Right lobe of liver (tissue), 6 donors: Measurements from ENCODE around the gene LZTS3. TPM values are rescaled to one million over a fixed set of nuclear protein-coding genes. Genes with fewer than 3 reads are reported as not detected.

Experiments used
- ATAC-seq, 4 donors: fragments of 200-7000 bp; cut with Tn5 transposase; one replicate each; pipeline ENCODE4 v1.9.1; 2020; ENCODE audit warnings: mild to moderate bottlenecking in 4 of 4, moderate library complexity in 4 of 4
- DNase-seq, 3 donors: peaks; one replicate each; pipeline ENCODE4 v3.0.0-alpha.2; 2020
- H3K27ac ChIP-seq, 3 donors: fragments of 200-600 bp; one replicate each; pipeline ENCODE4 v1.8.0; 2022
- H3K27me3 ChIP-seq, 2 donors: fragments of 200-600 bp; one replicate each; pipeline ENCODE4 v1.8.0; 2022
- H3K36me3 ChIP-seq, 4 donors: fragments of 200-600 bp; sonication (generic) in 1 of 4; one replicate each; pipeline versions ENCODE4 v1.5.1 to v1.8.0; 2017 to 2022; ENCODE audit warnings: control low read depth in 1 of 4
- H3K4me1 ChIP-seq, 4 donors: fragments of 200-600 bp; sonication (generic) in 1 of 4; one replicate each; pipeline versions ENCODE4 v1.5.1 to v1.8.0; 2017 to 2022; ENCODE audit warnings: control low read depth in 1 of 4
- H3K4me3 ChIP-seq, 3 donors: fragments of 200-600 bp; one replicate each; pipeline ENCODE4 v1.8.0; 2022
- H3K9me3 ChIP-seq, 4 donors: fragments of 200-600 bp; sonication (generic) in 1 of 4; one replicate each; pipeline versions ENCODE4 v1.5.1 to v1.8.0; 2017 to 2022; ENCODE audit warnings: control low read depth in 1 of 4
- POLR2A ChIP-seq: fragments of 450-650 bp; IDR thresholded peaks from one replicate; pipeline ENCODE4 v1.6.1; 2017; ENCODE audit warnings: antibody characterized with exemption, mild to moderate bottlenecking
- WGBS: methylation state at CpG from one replicate; pipeline ENCODE4 v1.1.6; 2018; ENCODE audit warnings: low coverage, low lambda C conversion rate; ENCODE audit not compliant: insufficient coverage; ENCODE audit errors: missing lambda C conversion rate; 5-methylcytosine and 5-hydroxymethylcytosine counted together
- intact Hi-C, 2 donors: fragments of 100-400 bp; cut with DNase I; formaldehyde crosslinking; loops; one replicate each; pipeline versions ENCODE4 v1.11.2 to v1.14.1; 2022
- total RNA-seq, 6 experiments: library from RNA; depleted of rRNA in 2 of 6; stranded (reverse); fragments of >200 nt in 2 of 6; fragmentation: NEBNext Ultra II Directional in 3 of 6; extraction: Animal tissue kit (Norgen Biotek cat#: 25700) in 3 of 6; gene quantifications; one replicate each; pipeline versions ENCODE4 v1.1.0 to v1.2.4, GENCODE V29; 2016 to 2023
- TF ChIP-seq, protein P1 (sequence below), 4 donors: fragments of 200-600 bp in 3 of 4; fragments of 450-650 bp in 1 of 4; IDR thresholded peaks; one replicate each; pipeline versions ENCODE4 v1.5.1 to v1.8.0; 2016 to 2022; ENCODE audit warnings: antibody characterized with exemption in 4 of 4, mild to moderate bottlenecking in 2 of 4
- donor health status: DM: no; HTN: yes; CAD: no.
- donor health status: DM: no; HTN: no; CAD: no.
- donor health status: DM: no; HTN: no; CAD: no.
- donor health status: DM: no; HTN: yes; CAD: no.
- donor health status: DM: no; HTN: yes; CAD: no.

The LZTS3 gene
- total RNA-seq, 6 experiments from 2014 or later, result 3.9 to 6.1 (median 4.9) TPM

DNA sequence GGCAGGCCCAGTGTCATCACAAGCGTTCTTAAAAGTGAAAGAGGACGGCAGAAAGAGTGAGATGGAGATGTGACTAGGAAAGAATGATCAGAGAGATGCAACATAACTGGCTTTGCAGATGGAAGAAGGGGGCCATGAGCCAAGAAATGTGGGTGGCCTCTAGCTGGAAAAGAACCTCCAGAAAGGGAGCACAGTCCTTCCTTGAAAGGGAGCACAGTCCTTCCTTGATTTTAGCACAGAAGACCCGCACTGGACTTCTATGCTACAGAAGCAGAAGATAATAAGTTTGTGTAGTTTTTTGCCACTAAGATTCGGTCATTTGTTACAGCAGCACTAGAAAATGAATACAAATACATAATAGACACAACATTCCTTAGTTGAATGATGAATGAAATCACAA, 7.0 kb upstream of the LZTS3 start:
- DNase-seq (peak in 1 of 3 donors; percentile 9), ATAC-seq (no peak)
- no peaks in the 10 kb centered on the region for H3K27me3 ChIP-seq
- peaks cover 0 to 12% (median 3%) of the 10 kb centered on the region in 4 donors for H3K4me1 ChIP-seq
- H3K27ac ChIP-seq, result no peak overlapping the region
- intact Hi-C loops, result no loop called here
- WGBS, result 62% methylated on average over 4 of the region's 4 CpGs
- H3K4me3 ChIP-seq, result no peak overlapping the region
- no peak for TF ChIP-seq POLR2A
- no peaks in the 10 kb centered on the region for H3K36me3 ChIP-seq
- no peaks in the 10 kb centered on the region for H3K9me3 ChIP-seq

DNA sequence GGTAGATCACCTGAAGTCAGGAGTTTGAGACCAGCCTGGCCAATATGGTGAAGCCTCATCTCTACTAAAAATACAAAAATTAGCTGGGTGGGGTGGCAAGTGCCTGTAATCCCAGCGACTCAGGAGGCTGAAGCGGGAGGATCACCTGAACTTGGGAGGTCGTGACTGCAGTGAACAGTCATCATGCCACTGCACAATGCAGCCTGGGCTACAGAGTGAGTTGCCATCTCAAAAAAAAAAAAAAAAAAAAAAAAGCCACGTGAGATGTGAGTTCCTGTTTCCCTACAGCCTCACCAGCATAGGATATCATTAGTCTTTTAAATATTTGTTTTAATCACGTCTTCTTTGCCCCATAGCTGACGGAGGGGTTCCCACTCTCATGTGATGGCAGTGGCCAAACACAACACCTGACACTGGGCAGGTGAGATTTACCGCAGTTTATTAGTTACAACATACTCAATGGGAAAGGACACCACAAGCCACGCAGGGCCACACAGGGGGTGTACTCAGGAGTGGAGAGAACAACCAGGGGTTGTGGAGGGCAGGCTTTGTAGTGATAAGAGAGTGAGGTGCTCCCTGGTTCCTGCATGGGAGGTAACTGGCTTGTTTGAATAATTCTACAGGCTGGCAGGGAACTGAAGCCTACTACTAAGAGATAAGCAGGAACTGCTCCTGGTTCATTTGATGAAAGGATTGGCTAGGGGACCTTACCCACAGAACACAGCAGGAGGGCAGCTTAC, 4.6 kb upstream of the LZTS3 start:
- Histone ChIP-seq H3K9me3 (no peaks in the 10 kb centered on the region), H3K36me3 (no peaks in the 10 kb centered on the region), H3K27me3 (no peaks in the 10 kb centered on the region), H3K4me3 (no peak overlapping the region), H3K27ac (no peak overlapping the region), H3K4me1 (peaks cover 0 to 17% (median 6%) of the 10 kb centered on the region in 4 donors)
- 19% methylated on average over 5 of the region's 8 CpGs for WGBS
- TF ChIP-seq POLR2A, result no peak
- TF ChIP-seq, protein P1, sequence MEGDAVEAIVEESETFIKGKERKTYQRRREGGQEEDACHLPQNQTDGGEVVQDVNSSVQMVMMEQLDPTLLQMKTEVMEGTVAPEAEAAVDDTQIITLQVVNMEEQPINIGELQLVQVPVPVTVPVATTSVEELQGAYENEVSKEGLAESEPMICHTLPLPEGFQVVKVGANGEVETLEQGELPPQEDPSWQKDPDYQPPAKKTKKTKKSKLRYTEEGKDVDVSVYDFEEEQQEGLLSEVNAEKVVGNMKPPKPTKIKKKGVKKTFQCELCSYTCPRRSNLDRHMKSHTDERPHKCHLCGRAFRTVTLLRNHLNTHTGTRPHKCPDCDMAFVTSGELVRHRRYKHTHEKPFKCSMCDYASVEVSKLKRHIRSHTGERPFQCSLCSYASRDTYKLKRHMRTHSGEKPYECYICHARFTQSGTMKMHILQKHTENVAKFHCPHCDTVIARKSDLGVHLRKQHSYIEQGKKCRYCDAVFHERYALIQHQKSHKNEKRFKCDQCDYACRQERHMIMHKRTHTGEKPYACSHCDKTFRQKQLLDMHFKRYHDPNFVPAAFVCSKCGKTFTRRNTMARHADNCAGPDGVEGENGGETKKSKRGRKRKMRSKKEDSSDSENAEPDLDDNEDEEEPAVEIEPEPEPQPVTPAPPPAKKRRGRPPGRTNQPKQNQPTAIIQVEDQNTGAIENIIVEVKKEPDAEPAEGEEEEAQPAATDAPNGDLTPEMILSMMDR (IDR thresholded peaks at IDR 0.05), result no peak
- intact Hi-C loops, result no loop called here
- DNase-seq (no peak), ATAC-seq (no peak)

DNA sequence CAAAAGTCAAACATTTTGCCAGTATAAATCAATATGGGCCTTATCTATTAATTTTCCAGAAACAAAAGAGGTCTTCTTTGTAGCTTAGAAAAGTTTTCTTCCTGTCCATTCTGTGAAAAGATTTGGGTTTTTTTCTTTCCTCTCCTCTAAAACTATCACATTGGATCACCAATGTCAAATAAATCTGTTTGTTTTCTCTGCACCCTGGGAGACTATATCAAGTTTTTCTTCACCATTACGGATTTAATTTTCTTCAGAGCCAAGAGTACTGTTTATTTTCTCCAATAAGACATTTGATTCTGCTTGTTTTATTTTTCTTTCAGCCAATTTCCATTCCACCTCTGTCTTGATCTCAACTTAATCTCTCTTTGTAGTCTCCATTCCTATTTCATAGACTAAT, 1.9 kb upstream of the LZTS3 start:
- no peaks in the 10 kb centered on the region for H3K36me3 ChIP-seq
- no peaks in the 10 kb centered on the region for H3K9me3 ChIP-seq
- 5% methylated on average over 1 of the region's 1 CpG for WGBS
- H3K27me3 ChIP-seq, result no peaks in the 10 kb centered on the region
- no peak for DNase-seq
- intact Hi-C loops, result no loop called here
- TF ChIP-seq, protein P1 (IDR thresholded peaks at IDR 0.05), result no peak
- no peak for TF ChIP-seq POLR2A
- ATAC-seq, result no peak
- H3K27ac ChIP-seq, result peak overlapping the region in 2 of 3 donors; percentile 79 to 90
- H3K4me3 ChIP-seq, result peak overlapping the region in 2 of 3 donors; percentile 86 to 87
- H3K4me1 ChIP-seq, result peaks cover 0 to 17% (median 6%) of the 10 kb centered on the region in 4 donors

DNA sequence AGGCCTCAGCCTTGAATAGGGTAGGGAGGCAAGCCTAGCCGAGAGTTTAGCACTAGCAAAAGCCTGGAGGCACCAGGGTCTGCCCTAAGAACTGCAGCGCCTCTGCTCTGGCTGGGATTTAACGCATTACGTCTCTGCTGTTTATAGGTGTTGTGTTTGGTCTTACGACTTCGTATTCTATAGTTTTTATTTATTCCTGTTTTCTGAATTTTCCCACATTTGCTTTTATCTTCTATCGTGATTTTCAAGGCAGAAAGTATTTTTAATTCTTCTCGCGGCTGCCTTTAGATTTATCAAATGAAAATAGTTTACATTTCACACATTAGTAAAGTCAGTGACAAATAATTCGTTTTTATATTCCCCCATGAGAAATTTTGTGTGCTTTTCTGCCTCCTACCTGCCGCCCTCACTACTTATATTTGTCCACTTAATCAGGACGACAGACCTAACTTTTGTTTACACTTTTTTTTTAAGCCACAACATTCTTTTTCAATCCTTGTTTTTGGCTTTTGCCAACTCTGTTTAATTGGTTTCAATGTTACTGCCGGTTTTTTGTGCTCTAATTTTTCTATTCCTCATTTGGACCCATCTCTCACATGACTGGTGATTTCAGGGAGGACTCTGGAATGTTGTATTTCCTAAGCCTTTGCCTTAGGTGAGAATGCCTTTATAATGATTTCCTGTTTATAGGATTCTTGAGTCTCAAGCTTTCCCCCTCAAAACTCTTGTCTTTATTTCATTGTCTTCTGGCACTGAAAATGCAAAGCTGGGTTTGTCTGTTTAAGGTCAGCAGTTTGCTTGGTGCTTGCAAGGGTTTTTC, 1.3 kb upstream of the LZTS3 start:
- Histone ChIP-seq H3K4me1 (peaks cover 0 to 17% (median 6%) of the 10 kb centered on the region in 4 donors), H3K36me3 (no peaks in the 10 kb centered on the region), H3K27ac (peak overlapping the region; percentile 74 to 90 (median 79)), H3K4me3 (peak overlapping the region; percentile 86 to 93 (median 87)), H3K27me3 (no peaks in the 10 kb centered on the region), H3K9me3 (no peaks in the 10 kb centered on the region)
- intact Hi-C loops, result no loop called here
- WGBS, result 10% methylated on average over 13 of the region's 13 CpGs
- no peak for DNase-seq
- ATAC-seq, result no peak
- peak; percentile 4 for TF ChIP-seq POLR2A
- TF ChIP-seq, protein P1 (IDR thresholded peaks at IDR 0.05), result no peak
